Measurements from ENCODE around the gene MYO3A.

The MYO3A gene

GRCh38 chr10:25933653-25934608 is at the start of gene MYO3A:
TSS of gene MYO3A (plus strand) at chr10:25934229. CDS start at chr10:25952111, 17,882 bp downstream.
- DNase-seq, result no peak

- no peak for DNase-seq
Observed at GRCh38 chr10:25888627-25889026, 45.4 kb upstream of the MYO3A start.

- DNase-seq, result no peak
Observed at GRCh38 chr10:25890995-25891394, 43.0 kb upstream of the MYO3A start.

GRCh38 chr10:25895856-25896255 is 38.2 kb upstream of the MYO3A start:
- no peak for DNase-seq

GRCh38 chr10:25896421-25896820 is 37.6 kb upstream of the MYO3A start:
- DNase-seq, result no peak

GRCh38 chr10:25899304-25899703 is 34.7 kb upstream of the MYO3A start:
- DNase-seq, result no peak

- DNase-seq, result no peak
Observed at GRCh38 chr10:25901199-25901598, 32.8 kb upstream of the MYO3A start.

- no peak for DNase-seq
Observed at GRCh38 chr10:25902002-25902401, 32.0 kb upstream of the MYO3A start.

GRCh38 chr10:25907261-25907660 is 26.8 kb upstream of the MYO3A start:
- no peak for DNase-seq

- DNase-seq, result no peak
Observed at GRCh38 chr10:25912866-25913265, 21.2 kb upstream of the MYO3A start.

GRCh38 chr10:25914776-25915175 is 19.3 kb upstream of the MYO3A start:
- DNase-seq, result no peak

- DNase-seq, result peak; percentile 59
Observed at GRCh38 chr10:25934621-25935139, 651 bp downstream of the MYO3A start.

- no peak for DNase-seq
Observed at GRCh38 chr10:25938405-25938804, 4.4 kb downstream of the MYO3A start.

- no peak for DNase-seq
Observed at GRCh38 chr10:25944771-25945170, 10.7 kb downstream of the MYO3A start.

GRCh38 chr10:25952857-25953256 is 18.8 kb downstream of the MYO3A start:
- no peak for DNase-seq

- DNase-seq, result no peak
Observed at GRCh38 chr10:25954851-25955250, 20.8 kb downstream of the MYO3A start.

- DNase-seq, result no peak
Observed at GRCh38 chr10:25959540-25960232, 25.7 kb downstream of the MYO3A start.

- no peak for DNase-seq
Observed at GRCh38 chr10:25965584-25965983, 31.6 kb downstream of the MYO3A start.

GRCh38 chr10:25966844-25967243 is 32.8 kb downstream of the MYO3A start:
- DNase-seq, result no peak

GRCh38 chr10:25972631-25973030 is 38.6 kb downstream of the MYO3A start:
- no peak for DNase-seq

- DNase-seq, result no peak
Observed at GRCh38 chr10:25974897-25975459, 40.9 kb downstream of the MYO3A start.

GRCh38 chr10:25978771-25979170 is 44.7 kb downstream of the MYO3A start:
- no peak for DNase-seq

GRCh38 chr10:25982107-25982506 is 48.1 kb downstream of the MYO3A start:
- DNase-seq, result no peak
